B cell (primary cell): ENCODE measurements around the gene SEPTIN14.
"Not testable (repeated sequence)": the region's sequence is repeated elsewhere in the genome, so short reads cannot be mapped to it uniquely, and the experiment has no call there.

Experiments
- EZH2 ChIP-seq: IDR thresholded peaks from 2 replicates; pipeline ENCODE4 v1.6.1; 2012; ENCODE audit warnings: borderline replicate concordance, low read depth, mild to moderate bottlenecking, moderate library complexity, low read length; ENCODE audit not compliant: insufficient read depth, poor library complexity, severe bottlenecking
- TF ChIP-seq, protein P1 (sequence below): fragments of 200-600 bp; IDR thresholded peaks from one replicate; pipeline ENCODE4 v1.8.0; 2022; ENCODE audit warnings: antibody characterized with exemption, mild to moderate bottlenecking

DNA sequence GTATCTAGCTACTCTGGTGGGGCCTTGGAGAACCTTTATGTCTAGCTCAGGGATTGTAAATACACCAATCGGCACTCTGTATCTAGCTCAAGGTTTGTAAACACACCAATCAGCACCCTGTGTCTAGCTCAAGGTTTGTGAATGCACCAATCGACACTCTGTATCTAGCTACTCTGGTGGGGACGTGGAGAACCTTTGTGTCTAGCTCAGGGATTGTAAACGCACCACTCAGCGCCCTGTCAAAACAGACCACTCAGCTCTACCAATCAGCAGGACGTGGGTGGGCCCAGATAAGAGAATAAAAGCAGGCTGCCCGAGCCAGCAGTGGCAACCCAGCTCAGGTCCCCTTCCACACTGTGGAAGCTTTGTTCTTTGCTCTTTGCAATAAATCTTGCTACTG lies 6.4 kb upstream of the SEPTIN14 start:
- TF ChIP-seq, protein P1, sequence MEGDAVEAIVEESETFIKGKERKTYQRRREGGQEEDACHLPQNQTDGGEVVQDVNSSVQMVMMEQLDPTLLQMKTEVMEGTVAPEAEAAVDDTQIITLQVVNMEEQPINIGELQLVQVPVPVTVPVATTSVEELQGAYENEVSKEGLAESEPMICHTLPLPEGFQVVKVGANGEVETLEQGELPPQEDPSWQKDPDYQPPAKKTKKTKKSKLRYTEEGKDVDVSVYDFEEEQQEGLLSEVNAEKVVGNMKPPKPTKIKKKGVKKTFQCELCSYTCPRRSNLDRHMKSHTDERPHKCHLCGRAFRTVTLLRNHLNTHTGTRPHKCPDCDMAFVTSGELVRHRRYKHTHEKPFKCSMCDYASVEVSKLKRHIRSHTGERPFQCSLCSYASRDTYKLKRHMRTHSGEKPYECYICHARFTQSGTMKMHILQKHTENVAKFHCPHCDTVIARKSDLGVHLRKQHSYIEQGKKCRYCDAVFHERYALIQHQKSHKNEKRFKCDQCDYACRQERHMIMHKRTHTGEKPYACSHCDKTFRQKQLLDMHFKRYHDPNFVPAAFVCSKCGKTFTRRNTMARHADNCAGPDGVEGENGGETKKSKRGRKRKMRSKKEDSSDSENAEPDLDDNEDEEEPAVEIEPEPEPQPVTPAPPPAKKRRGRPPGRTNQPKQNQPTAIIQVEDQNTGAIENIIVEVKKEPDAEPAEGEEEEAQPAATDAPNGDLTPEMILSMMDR, result not testable (repeated sequence)
- TF ChIP-seq EZH2, result not testable (repeated sequence)
